ENCODE results near the gene JAK3. TPM values are rescaled to one million over a fixed set of nuclear protein-coding genes. Genes with fewer than 3 reads are reported as not detected.

The JAK3 gene
- total RNA-seq, 4 donors from 2014 or later = 1.9 to 18.0 (median 8.3) TPM

DNA sequence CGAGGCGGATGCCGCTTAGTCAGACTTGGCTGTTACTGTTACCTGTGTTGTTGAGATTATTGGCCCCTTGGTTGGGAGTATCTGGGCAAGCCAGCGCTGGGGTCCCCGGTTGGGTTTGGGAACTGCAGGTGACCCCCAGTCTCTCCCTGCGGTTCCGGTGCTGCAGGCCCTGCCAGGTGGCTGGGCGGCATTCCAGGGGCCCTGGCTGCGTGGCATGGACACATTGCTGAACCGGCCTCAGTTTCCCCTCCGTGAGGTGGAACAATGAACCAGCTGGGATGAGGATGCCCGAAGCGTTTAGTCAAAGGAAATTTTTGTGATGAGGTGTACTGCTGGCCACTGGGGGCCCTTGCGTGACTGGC lies 52.3 kb downstream of the JAK3 start:
- WGBS, 2 donors = 17 to 32% methylated on average over 3 to 14 of the region's 14 CpGs
- peak overlapping the region in 1 of 4 donors; percentile 73 for H3K27ac ChIP-seq
- TF ChIP-seq POLR2A (IDR thresholded peaks at IDR 0.05) (no peak), EP300 (IDR thresholded peaks at IDR 0.05) (no peak)
- TF ChIP-seq, protein P1, sequence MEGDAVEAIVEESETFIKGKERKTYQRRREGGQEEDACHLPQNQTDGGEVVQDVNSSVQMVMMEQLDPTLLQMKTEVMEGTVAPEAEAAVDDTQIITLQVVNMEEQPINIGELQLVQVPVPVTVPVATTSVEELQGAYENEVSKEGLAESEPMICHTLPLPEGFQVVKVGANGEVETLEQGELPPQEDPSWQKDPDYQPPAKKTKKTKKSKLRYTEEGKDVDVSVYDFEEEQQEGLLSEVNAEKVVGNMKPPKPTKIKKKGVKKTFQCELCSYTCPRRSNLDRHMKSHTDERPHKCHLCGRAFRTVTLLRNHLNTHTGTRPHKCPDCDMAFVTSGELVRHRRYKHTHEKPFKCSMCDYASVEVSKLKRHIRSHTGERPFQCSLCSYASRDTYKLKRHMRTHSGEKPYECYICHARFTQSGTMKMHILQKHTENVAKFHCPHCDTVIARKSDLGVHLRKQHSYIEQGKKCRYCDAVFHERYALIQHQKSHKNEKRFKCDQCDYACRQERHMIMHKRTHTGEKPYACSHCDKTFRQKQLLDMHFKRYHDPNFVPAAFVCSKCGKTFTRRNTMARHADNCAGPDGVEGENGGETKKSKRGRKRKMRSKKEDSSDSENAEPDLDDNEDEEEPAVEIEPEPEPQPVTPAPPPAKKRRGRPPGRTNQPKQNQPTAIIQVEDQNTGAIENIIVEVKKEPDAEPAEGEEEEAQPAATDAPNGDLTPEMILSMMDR (IDR thresholded peaks at IDR 0.05) = no peak
- DNase-seq (ENCODE audit: low spot score in 2 of 2) = no peak
- no peaks in the 10 kb centered on the region for H3K36me3 ChIP-seq
- H3K9me3 ChIP-seq = no peaks in the 10 kb centered on the region
- peaks cover 0 to 60% of the 10 kb centered on the region in 2 donors for H3K27me3 ChIP-seq
- peak overlapping the region in 2 of 4 donors; percentile 28 for H3K4me3 ChIP-seq
- peaks cover 0 to 8% (median 0%) of the 10 kb centered on the region in 4 donors for H3K4me1 ChIP-seq

GRCh38 chr19:17794731-17795494 lies 52.9 kb downstream of the JAK3 start, which contains the start of gene B3GNT3:
TSS of gene B3GNT3 (plus strand) at chr19:17795138. CDS start at chr19:17807808, 12,670 bp downstream.
- Histone ChIP-seq H3K4me3 (peak within 1 kb of the TSS in 2 of 4 donors; percentile 28), H3K4me1 (peaks cover 0 to 8% (median 0%) of the 10 kb centered on the region in 4 donors), H3K9me3 (no peaks in the 10 kb centered on the region), H3K36me3 (no peaks in the 10 kb centered on the region), H3K27ac (peak within 1 kb of the TSS in 1 of 4 donors; percentile 73), H3K27me3 (peaks cover 0 to 60% of the 10 kb centered on the region in 2 donors)
- TF ChIP-seq POLR2A (IDR thresholded peaks at IDR 0.05) (no peak), EP300 (IDR thresholded peaks at IDR 0.05) (no peak)
- TF ChIP-seq, protein P1 (IDR thresholded peaks at IDR 0.05) = no peak
- WGBS, 2 donors = 3 to 4% methylated on average over 34 to 44 of the region's 50 CpGs
- no peak for DNase-seq (ENCODE audit: low spot score in 2 of 2)

DNA sequence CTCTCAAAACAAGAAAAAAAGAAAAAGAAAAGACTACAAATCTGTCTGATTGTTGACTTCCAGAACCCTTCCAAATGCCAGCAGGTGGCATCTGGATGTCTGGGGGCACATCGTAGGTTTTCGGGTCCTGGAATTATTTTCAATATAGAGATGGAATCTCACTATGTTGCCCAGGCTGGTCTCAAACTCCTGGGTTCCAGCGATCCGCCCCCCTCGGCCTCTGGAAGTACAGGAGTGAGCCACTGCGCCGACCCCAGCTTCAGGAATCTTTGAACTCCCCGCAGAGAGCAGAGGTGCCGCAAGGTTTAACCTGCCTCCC lies 53.4 kb downstream of the JAK3 start:
- no peak for TF ChIP-seq EP300 (IDR thresholded peaks at IDR 0.05)
- no peak for TF ChIP-seq POLR2A (IDR thresholded peaks at IDR 0.05)
- TF ChIP-seq, protein P1 (IDR thresholded peaks at IDR 0.05) = no peak
- WGBS, 2 donors = 50 to 52% methylated on average over 9 of the region's 9 CpGs
- peak overlapping the region in 1 of 4 donors; percentile 73 for H3K27ac ChIP-seq
- H3K9me3 ChIP-seq = no peaks in the 10 kb centered on the region
- peak overlapping the region in 1 of 4 donors; percentile 28 for H3K4me3 ChIP-seq
- peaks cover 0 to 55% of the 10 kb centered on the region in 2 donors for H3K27me3 ChIP-seq
- no peaks in the 10 kb centered on the region for H3K36me3 ChIP-seq
- peaks cover 0 to 8% (median 0%) of the 10 kb centered on the region in 4 donors for H3K4me1 ChIP-seq
- no peak for DNase-seq (ENCODE audit: low spot score in 2 of 2)

DNA sequence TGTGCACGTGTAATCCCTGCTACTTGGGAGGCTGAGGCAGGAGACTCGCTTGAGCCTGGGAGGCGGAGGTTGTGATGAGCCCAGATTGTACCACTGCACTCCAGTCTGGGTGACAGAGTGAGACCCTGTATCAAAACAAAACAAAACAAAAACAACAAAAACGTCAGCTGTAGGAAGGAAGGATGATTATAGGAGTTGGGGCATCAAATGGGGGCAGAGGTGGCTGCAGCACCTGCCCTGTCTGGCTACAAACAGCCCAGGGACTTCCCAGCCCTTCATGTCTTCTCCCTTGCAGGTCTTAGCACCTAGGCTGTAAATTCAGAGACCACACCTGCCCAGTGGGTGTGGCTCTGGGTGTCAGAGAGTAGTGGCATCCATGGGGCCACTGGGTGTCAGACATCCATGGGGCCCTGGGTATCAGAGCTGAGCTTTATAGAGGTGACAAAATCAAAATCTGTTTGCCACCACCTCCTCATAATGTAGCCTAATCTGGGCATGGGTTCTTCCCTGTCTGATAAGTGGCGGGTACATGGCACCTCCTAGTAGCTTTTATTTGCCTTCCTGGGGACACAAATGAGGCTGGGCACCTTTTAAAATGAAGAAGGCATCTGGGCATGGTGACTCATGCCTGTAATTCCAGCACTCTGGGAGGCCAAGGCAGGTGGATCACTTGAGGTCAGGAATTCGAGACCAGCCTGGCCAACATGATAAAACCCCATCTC lies 57.6 kb downstream of the JAK3 start:
- WGBS, 2 donors = 56 to 78% methylated on average over 6 of the region's 6 CpGs
- Histone ChIP-seq H3K27ac (no peak overlapping the region), H3K9me3 (no peaks in the 10 kb centered on the region), H3K27me3 (peaks cover 0 to 20% of the 10 kb centered on the region in 2 donors), H3K4me3 (no peak overlapping the region), H3K4me1 (peaks cover 0 to 7% (median 0%) of the 10 kb centered on the region in 4 donors), H3K36me3 (peaks cover 0 to 5% (median 0%) of the 10 kb centered on the region in 3 donors)
- TF ChIP-seq POLR2A (IDR thresholded peaks at IDR 0.05) = no peak
- TF ChIP-seq EP300 (IDR thresholded peaks at IDR 0.05) = no peak
- TF ChIP-seq, protein P1 (IDR thresholded peaks at IDR 0.05) = no peak
- no peak for DNase-seq (ENCODE audit: low spot score in 2 of 2)

- peaks cover 0 to 5% (median 0%) of the 10 kb centered on the region in 4 donors for H3K4me1 ChIP-seq
- peaks cover 0 to 5% of the 10 kb centered on the region in 2 donors for H3K27me3 ChIP-seq
- 88 to 91% methylated on average over 2 of the region's 2 CpGs for WGBS, 2 donors
- no peak overlapping the region for H3K27ac ChIP-seq
- no peaks in the 10 kb centered on the region for H3K9me3 ChIP-seq
- H3K36me3 ChIP-seq = peaks cover 0 to 5% (median 0%) of the 10 kb centered on the region in 3 donors
- no peak for DNase-seq (ENCODE audit: low spot score in 2 of 2)
- no peak for TF ChIP-seq EP300 (IDR thresholded peaks at IDR 0.05)
- TF ChIP-seq, protein P1 (IDR thresholded peaks at IDR 0.05) = no peak
- no peak for TF ChIP-seq POLR2A (IDR thresholded peaks at IDR 0.05)
- H3K4me3 ChIP-seq = no peak overlapping the region
These were observed 59.1 kb downstream of the JAK3 start for GRCh38 chr19:17788632-17789031.

Data from tibial nerve (tissue), 4 donors.